Endothelial cell of umbilical vein (primary cell): ENCODE measurements around the gene NPTX2. TPM values are rescaled to one million over a fixed set of nuclear protein-coding genes. Genes with fewer than 3 reads are reported as not detected.

Experiments used
- BruUV-seq: library from RNA; stranded (reverse); fragments of 400-500 nt; replicated peaks from 2 replicates; lab custom pipeline; 2021; lab: Mats Ljungman, UMichigan
- CTCF ChIA-PET: fragments of 300-600, 350-600 bp; sonication (Branson Sonifier 250); formaldehyde crosslinking; loops from one replicate; lab custom pipeline; 2021; ENCODE audit warnings: antibody characterized with exemption, inconsistent platforms; lab: Charles Lee
- POLR2A ChIA-PET: fragments of 300-600, 350-600 bp; sonication (Branson Sonifier 250); formaldehyde crosslinking; loops from one replicate; lab custom pipeline; 2021; ENCODE audit warnings: antibody characterized with exemption, inconsistent platforms; lab: Charles Lee
- DNase-seq: peaks from one replicate; pipeline ENCODE4 v3.0.0-alpha.2; 2011; ENCODE audit warnings: low read depth, low spot score
- FAIRE-seq: peaks from 2 replicates; lab custom pipeline; 2011; peaks lifted over from hg19 to GRCh38; lab: Jason Lieb, UNC
- H2AFZ ChIP-seq: 2 replicates; pipeline ENCODE4 v1.6.0; 2012; ENCODE audit warnings: low read depth, low read length, control low read depth, inconsistent platforms
- H3K27ac ChIP-seq: 2 replicates; pipeline ENCODE4 v1.5.1; 2011; ENCODE audit warnings: low read depth, mild to moderate bottlenecking, control low read depth, low read length, moderate library complexity; ENCODE audit not compliant: insufficient read depth
- H3K27me3 ChIP-seq, 2 experiments: 2 replicates each; pipeline versions ENCODE4 v1.6.0 to v1.6.1; 2011; ENCODE audit warnings: low read length in 2 of 2, mixed read lengths in 1 of 2; ENCODE audit not compliant: control insufficient read depth in 2 of 2, insufficient read depth in 2 of 2
- H3K36me3 ChIP-seq, 2 experiments: 2 replicates in 1 of 2; 3 replicates in 1 of 2; pipeline ENCODE4 v1.5.1; 2011; ENCODE audit warnings: low read length in 2 of 2, mild to moderate bottlenecking in 1 of 2, moderate library complexity in 1 of 2; ENCODE audit not compliant: control insufficient read depth in 2 of 2, insufficient read depth in 2 of 2; ENCODE audit errors: extremely low read depth in 1 of 2
- H3K4me1 ChIP-seq: 3 replicates; pipeline ENCODE4 v1.5.1; 2011; ENCODE audit warnings: mild to moderate bottlenecking, low read length; ENCODE audit not compliant: control insufficient read depth, insufficient read depth; ENCODE audit errors: extremely low read depth
- H3K4me2 ChIP-seq: 2 replicates; pipeline ENCODE4 v1.6.1; 2011; ENCODE audit warnings: low read length, control low read depth, mixed read lengths; ENCODE audit not compliant: insufficient read depth
- H3K4me3 ChIP-seq, 3 experiments: fragments of 200-600 bp in 1 of 3; sonication (generic), shearing (Covaris generic) in 1 of 3; replicated peaks in 1 of 3; 2 replicates each; pipeline ENCODE4 v1.5.1; 2011 to 2016; ENCODE audit warnings: control low read depth in 3 of 3, low read length in 3 of 3, mild to moderate bottlenecking in 2 of 3, inconsistent platforms in 1 of 3, low read depth in 1 of 3, moderate library complexity in 1 of 3; ENCODE audit not compliant: insufficient read depth in 1 of 3
- H3K79me2 ChIP-seq: 2 replicates; pipeline ENCODE4 v1.6.0; 2012; ENCODE audit warnings: low read length, inconsistent platforms; ENCODE audit not compliant: control insufficient read depth, insufficient read depth
- H3K9ac ChIP-seq: replicated peaks from 2 replicates; pipeline ENCODE3; 2011; ENCODE audit warnings: low read length, control low read depth; ENCODE audit not compliant: insufficient read depth; ENCODE audit errors: extremely low read depth
- H3K9me1 ChIP-seq: replicated peaks from 3 replicates; pipeline ENCODE4 v1.6.0; 2011; ENCODE audit warnings: mild to moderate bottlenecking, low read length; ENCODE audit not compliant: control insufficient read depth, insufficient read depth; ENCODE audit errors: extremely low read depth
- H3K9me3 ChIP-seq: replicated peaks from 2 replicates; pipeline ENCODE4 v1.5.1; 2012; ENCODE audit warnings: low read length, inconsistent platforms; ENCODE audit not compliant: control insufficient read depth, insufficient read depth
- H4K20me1 ChIP-seq: replicated peaks from 2 replicates; pipeline ENCODE3; 2011; ENCODE audit warnings: mild to moderate bottlenecking, low read length; ENCODE audit not compliant: control insufficient read depth, insufficient read depth; ENCODE audit errors: extremely low read depth
- EZH2 ChIP-seq: IDR thresholded peaks from 2 replicates; pipeline ENCODE4 v1.6.1; 2012; ENCODE audit warnings: borderline replicate concordance, low read depth, mild to moderate bottlenecking, moderate library complexity, low read length, inconsistent platforms; ENCODE audit not compliant: severe bottlenecking
- FOS ChIP-seq: IDR thresholded peaks from 2 replicates; pipeline ENCODE4 v1.6.1; 2011; ENCODE audit warnings: mild to moderate bottlenecking, low read length, moderate library complexity, borderline replicate concordance; ENCODE audit not compliant: insufficient read depth
- GATA2 ChIP-seq: IDR thresholded peaks from 2 replicates; pipeline ENCODE4 v1.7.0; 2011; ENCODE audit warnings: low read depth, mild to moderate bottlenecking, moderate library complexity, mixed read lengths, low read length; ENCODE audit not compliant: insufficient read length, insufficient read depth
- JUN ChIP-seq: IDR thresholded peaks from 2 replicates; pipeline ENCODE4 v1.6.1; 2011; ENCODE audit warnings: borderline replicate concordance, low read depth; ENCODE audit not compliant: insufficient read length, insufficient read depth
- MYC ChIP-seq: IDR thresholded peaks from one replicate; pipeline ENCODE4 v1.6.1; 2011; ENCODE audit warnings: mild to moderate bottlenecking, low read depth, low read length
- POLR2A ChIP-seq: IDR thresholded peaks from 2 replicates; pipeline ENCODE4 v1.6.1; 2012; ENCODE audit warnings: low read depth, mild to moderate bottlenecking, control low read depth, low read length
- POLR2AphosphoS5 ChIP-seq: IDR thresholded peaks from 2 replicates; pipeline ENCODE4 v1.6.1; 2012; ENCODE audit warnings: low read depth, mild to moderate bottlenecking, control low read depth, low read length, moderate library complexity; ENCODE audit not compliant: insufficient read depth
- dilution Hi-C: fragments of 300-500 bp; cut with MboI; formaldehyde crosslinking; loops from one replicate; pipeline ENCODE4 v1.15.0; 2019; ENCODE audit warnings: low sequenced_read_pairs; ENCODE audit not compliant: extremely low pct_ligation_motif_present
- intact Hi-C: fragments of 100-400 bp; cut with micrococcal nuclease; formaldehyde crosslinking; loops from one replicate; pipeline ENCODE4 v1.10.0; 2022
- polyA plus RNA-seq, 4 experiments: library from polyadenylated mRNA; depleted of rRNA in 3 of 4; stranded (reverse) in 3 of 4; unstranded in 1 of 4; fragments of >200 nt; gene quantifications; 2 replicates each; pipeline versions ENCODE4 v1.2.1 to v1.2.3, GENCODE V29; 2011 to 2012; ENCODE audit warnings: missing spikeins in 1 of 4
- total RNA-seq: library from RNA; stranded (reverse); gene quantifications from 2 replicates; pipeline ENCODE4 v1.2.3, GENCODE V29; 2021
- TF ChIP-seq, protein P1 (sequence below), 2 donors: IDR thresholded peaks; 1 replicate in 1 of 2; 2 replicates in 1 of 2; pipeline ENCODE4 v1.5.1; 2011; ENCODE audit warnings: low read length in 2 of 2, mild to moderate bottlenecking in 2 of 2, moderate library complexity in 2 of 2, control low read depth in 1 of 2, inconsistent platforms in 1 of 2, low read depth in 1 of 2; ENCODE audit not compliant: insufficient read depth in 1 of 2; ENCODE audit errors: extremely low read depth in 1 of 2
- TF ChIP-seq, protein P2 (sequence below): IDR thresholded peaks from 2 replicates; pipeline ENCODE4 v1.6.1; 2011; ENCODE audit not compliant: insufficient read depth, insufficient read length

Gene NPTX2
- total and polyA plus RNA-seq, 2 donors (not counting 3 experiments of a cell fraction or from before 2014, with no cell fraction given): 0.15 to 0.53 TPM

DNA sequence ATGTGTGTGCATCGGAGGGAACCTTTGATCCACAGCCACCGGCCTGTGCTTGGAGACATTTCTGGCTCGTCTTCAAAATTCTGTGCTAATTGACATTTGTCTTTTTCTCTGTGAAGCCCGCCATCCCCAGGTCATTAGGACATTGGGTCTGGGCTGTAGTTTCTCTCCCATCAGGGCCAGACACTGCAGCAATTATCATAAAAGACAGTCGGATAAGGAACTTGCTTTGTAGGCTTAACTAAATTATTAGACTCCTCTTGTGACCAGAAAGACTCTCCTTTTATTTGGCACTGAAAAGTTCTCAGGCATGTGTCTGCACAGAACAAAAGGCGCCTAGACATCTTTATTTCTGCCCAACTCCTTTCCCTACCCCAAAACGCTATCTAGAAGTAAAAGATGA lies 49.1 kb upstream of the NPTX2 start:
- Histone ChIP-seq H3K79me2 (no peaks in the 10 kb centered on the region), H3K36me3 (no peaks in the 10 kb centered on the region), H3K27me3 (no peaks in the 10 kb centered on the region), H3K27ac (no peak overlapping the region), H2AFZ (no peak overlapping the region), H3K9ac (no peak overlapping the region), H3K9me3 (no peaks in the 10 kb centered on the region), H4K20me1 (no peaks in the 10 kb centered on the region), H3K9me1 (no peaks in the 10 kb centered on the region), H3K4me2 (no peak overlapping the region), H3K4me1 (no peaks in the 10 kb centered on the region), H3K4me3 (no peak overlapping the region)
- dilution Hi-C loops: no loop called here
- intact Hi-C loops: no loop called here
- TF ChIP-seq JUN: no peak
- TF ChIP-seq GATA2: no peak
- TF ChIP-seq POLR2A: no peak
- TF ChIP-seq POLR2AphosphoS5: no peak
- no peak for TF ChIP-seq MYC
- no TSS peak for BruUV-seq
- ChIA-PET POLR2A (no interaction called here), CTCF (no interaction called here)
- DNase-seq (no peak), FAIRE-seq (no peak)

DNA sequence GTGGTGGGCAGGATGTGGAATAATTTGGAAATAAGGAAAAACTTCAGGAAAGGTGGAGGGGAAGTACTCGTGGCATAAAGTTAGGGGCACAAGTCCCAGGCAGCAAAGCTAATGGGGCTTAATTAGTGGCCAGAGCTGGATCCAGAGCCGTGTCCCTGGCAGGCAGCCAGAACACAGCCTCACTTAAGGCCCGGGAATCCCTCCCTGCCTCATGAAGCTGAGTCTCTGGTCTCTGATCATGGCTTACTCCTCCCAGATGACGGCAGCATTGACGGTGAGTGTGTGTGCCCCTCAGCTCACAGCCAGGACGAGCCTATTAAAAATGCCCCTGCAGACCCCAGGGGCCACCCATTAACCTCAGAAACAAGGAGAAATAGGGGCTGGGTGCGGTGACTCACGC lies 48.2 kb upstream of the NPTX2 start:
- no peaks in the 10 kb centered on the region for H3K36me3 ChIP-seq
- dilution Hi-C loops (no loop called here), intact Hi-C loops (no loop called here)
- no peaks in the 10 kb centered on the region for H3K79me2 ChIP-seq
- no peaks in the 10 kb centered on the region for H3K9me1 ChIP-seq
- H3K27ac ChIP-seq: no peak overlapping the region
- no peaks in the 10 kb centered on the region for H4K20me1 ChIP-seq
- CTCF ChIA-PET: no interaction called here
- H3K9me3 ChIP-seq: no peaks in the 10 kb centered on the region
- H2AFZ ChIP-seq: no peak overlapping the region
- DNase-seq: no peak
- H3K4me3 ChIP-seq: no peak overlapping the region
- H3K9ac ChIP-seq: no peak overlapping the region
- H3K4me1 ChIP-seq: no peaks in the 10 kb centered on the region
- TF ChIP-seq, protein P1, sequence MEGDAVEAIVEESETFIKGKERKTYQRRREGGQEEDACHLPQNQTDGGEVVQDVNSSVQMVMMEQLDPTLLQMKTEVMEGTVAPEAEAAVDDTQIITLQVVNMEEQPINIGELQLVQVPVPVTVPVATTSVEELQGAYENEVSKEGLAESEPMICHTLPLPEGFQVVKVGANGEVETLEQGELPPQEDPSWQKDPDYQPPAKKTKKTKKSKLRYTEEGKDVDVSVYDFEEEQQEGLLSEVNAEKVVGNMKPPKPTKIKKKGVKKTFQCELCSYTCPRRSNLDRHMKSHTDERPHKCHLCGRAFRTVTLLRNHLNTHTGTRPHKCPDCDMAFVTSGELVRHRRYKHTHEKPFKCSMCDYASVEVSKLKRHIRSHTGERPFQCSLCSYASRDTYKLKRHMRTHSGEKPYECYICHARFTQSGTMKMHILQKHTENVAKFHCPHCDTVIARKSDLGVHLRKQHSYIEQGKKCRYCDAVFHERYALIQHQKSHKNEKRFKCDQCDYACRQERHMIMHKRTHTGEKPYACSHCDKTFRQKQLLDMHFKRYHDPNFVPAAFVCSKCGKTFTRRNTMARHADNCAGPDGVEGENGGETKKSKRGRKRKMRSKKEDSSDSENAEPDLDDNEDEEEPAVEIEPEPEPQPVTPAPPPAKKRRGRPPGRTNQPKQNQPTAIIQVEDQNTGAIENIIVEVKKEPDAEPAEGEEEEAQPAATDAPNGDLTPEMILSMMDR (IDR thresholded peaks at IDR 0.05; ENCODE audit: extremely low read depth in 1 of 2, insufficient read depth in 1 of 2, low read depth in 1 of 2, low read length in 2 of 2): no peak
- TF ChIP-seq, protein P2, sequence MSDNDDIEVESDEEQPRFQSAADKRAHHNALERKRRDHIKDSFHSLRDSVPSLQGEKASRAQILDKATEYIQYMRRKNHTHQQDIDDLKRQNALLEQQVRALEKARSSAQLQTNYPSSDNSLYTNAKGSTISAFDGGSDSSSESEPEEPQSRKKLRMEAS: no peak
- no peak for TF ChIP-seq MYC
- no peak for TF ChIP-seq JUN
- no peak for TF ChIP-seq FOS
- no peak for TF ChIP-seq POLR2A
- no peak for TF ChIP-seq EZH2
- no peak for TF ChIP-seq GATA2
- POLR2A ChIA-PET: no interaction called here
- H3K27me3 ChIP-seq: no peaks in the 10 kb centered on the region
- no peak for FAIRE-seq
- BruUV-seq: no TSS peak
- no peak overlapping the region for H3K4me2 ChIP-seq
